Fibroblast of lung (primary cell): ENCODE measurements around the gene TNKS2.
A peak's percentile ranks its signal among the peaks of the same experiment; 100 is the strongest.

Experiments used
- EZH2 ChIP-seq: IDR thresholded peaks from 2 replicates; pipeline ENCODE4 v1.5.1; 2012; ENCODE audit warnings: low read length, control low read depth, mild to moderate bottlenecking; ENCODE audit errors: missing control alignments
- TF ChIP-seq, protein P1 (sequence below), 2 donors: IDR thresholded peaks in 1 of 2; conservative IDR thresholded peaks in 1 of 2; 1 replicate in 1 of 2; 2 replicates in 1 of 2; pipeline ENCODE4 v1.5.1; 2011 to 2012; ENCODE audit warnings: low read length in 2 of 2, control low read depth in 1 of 2, inconsistent platforms in 1 of 2, low read depth in 1 of 2, mild to moderate bottlenecking in 1 of 2

DNA sequence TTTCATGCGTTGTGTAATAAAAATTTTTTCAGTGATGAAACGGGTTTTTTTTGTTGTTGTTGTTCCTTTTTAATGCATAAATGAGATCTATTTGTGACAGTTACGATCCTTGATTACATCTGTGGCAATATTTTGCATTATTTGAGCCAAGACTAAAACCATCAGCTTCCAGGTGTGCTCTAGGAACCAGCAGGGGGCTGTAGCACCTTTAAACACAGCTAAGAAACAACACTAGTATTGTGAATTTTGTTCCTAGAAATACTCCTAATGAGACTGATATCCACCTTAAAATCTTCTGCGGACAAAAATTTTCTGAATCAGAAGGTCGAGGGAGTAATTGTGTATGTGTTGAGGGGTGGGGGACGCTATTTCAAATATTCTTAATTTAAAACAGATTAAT lies 58.4 kb downstream of the TNKS2 start:
- TF ChIP-seq, protein P1, sequence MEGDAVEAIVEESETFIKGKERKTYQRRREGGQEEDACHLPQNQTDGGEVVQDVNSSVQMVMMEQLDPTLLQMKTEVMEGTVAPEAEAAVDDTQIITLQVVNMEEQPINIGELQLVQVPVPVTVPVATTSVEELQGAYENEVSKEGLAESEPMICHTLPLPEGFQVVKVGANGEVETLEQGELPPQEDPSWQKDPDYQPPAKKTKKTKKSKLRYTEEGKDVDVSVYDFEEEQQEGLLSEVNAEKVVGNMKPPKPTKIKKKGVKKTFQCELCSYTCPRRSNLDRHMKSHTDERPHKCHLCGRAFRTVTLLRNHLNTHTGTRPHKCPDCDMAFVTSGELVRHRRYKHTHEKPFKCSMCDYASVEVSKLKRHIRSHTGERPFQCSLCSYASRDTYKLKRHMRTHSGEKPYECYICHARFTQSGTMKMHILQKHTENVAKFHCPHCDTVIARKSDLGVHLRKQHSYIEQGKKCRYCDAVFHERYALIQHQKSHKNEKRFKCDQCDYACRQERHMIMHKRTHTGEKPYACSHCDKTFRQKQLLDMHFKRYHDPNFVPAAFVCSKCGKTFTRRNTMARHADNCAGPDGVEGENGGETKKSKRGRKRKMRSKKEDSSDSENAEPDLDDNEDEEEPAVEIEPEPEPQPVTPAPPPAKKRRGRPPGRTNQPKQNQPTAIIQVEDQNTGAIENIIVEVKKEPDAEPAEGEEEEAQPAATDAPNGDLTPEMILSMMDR (conservative IDR thresholded peaks at IDR 0.05 in 1 of 2, IDR thresholded peaks at IDR 0.05 in 1 of 2; ENCODE audit: low read depth in 1 of 2, low read length in 2 of 2): peak; percentile 18 to 34
- no peak for TF ChIP-seq EZH2
